GM10847 (cell line): ENCODE data around the gene GEMIN5.

Experiments used
- POLR2A ChIP-seq: IDR thresholded peaks from 2 replicates; pipeline ENCODE4 v1.6.1; 2011; ENCODE audit not compliant: insufficient read length; ENCODE audit errors: extremely low read depth

The GEMIN5 gene

DNA sequence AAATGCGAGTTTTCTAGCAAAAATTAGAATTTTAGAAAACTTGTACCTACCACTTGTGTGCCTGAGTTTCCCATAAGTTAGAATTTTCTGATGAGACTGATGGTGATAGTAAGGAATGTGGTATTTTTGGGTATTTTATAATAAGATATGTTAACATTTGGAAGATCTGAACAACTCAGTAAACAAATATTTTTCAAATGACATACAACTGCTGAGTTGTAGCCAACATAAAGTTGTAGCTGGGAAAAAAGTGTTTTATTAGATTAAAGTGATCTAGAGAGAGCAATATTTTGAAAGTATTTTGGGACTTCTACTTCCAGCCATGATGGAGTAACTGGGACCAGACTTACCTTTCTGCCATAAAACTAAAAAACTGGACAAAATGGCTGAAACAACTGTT is 37.9 kb downstream of the GEMIN5 start:
- TF ChIP-seq POLR2A, result no peak

- TF ChIP-seq POLR2A, result no peak
Observed at GRCh38 chr5:154899151-154899816, 38.7 kb downstream of the GEMIN5 start.

- TF ChIP-seq POLR2A, result no peak
Observed at GRCh38 chr5:154898210-154898609, 39.8 kb downstream of the GEMIN5 start.

DNA sequence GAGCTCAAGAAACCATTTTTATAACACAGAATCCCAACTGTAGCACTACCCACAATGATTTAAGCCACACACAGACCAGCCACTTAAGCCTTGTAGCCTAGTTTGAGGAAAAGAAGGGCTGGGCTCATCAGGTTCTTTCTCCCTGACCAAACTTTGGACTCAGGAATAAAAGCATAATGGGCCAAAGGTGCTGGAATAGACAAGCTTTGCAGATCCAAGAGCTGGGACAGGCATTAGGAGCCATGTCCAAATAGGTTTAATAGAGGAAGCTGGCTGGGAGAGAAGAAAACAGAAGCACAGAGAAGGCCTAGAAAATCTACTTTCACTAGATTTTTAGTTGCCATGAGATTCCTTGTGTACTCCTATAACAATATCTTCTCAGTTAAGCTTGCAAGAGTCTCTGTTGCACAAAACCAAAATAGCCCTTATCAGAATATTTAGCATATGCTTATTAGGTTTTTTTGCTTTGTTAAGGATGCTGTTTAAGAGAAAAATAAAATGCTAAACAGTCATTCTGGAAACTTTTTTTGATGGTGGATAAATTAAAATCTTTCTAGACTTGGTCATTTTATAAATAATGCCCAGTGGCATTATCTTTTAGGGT is 41.3 kb downstream of the GEMIN5 start:
- no peak for TF ChIP-seq POLR2A

GRCh38 chr5:154895606-154896561 is 42.1 kb downstream of the GEMIN5 start:
- TF ChIP-seq POLR2A, result no peak

GRCh38 chr5:154893381-154893780 is 44.6 kb downstream of the GEMIN5 start:
- no peak for TF ChIP-seq POLR2A

- TF ChIP-seq POLR2A, result no peak
Observed at GRCh38 chr5:154892369-154892771, 45.6 kb downstream of the GEMIN5 start.

DNA sequence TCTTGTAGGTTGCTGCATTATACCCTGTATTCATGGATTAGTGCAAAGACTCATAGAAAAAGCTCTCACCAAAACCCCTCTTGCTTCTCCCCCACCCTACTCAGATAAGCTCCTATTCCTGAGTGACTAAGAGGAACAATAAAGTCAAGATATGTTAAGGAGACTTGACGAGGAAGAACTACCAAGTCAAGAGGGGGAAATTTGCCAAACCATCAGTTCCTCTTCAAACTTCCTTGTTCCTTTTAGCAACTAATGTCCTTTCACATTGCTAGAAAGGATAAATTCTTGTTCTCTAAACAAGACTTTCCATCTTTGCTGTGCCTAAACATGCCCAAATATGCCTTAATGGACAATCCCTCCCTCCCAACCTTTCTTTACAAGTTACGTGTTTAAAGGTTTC is 52.6 kb downstream of the GEMIN5 start:
- no peak for TF ChIP-seq POLR2A

GRCh38 chr5:154884424-154884823 is 53.6 kb downstream of the GEMIN5 start:
- no peak for TF ChIP-seq POLR2A

DNA sequence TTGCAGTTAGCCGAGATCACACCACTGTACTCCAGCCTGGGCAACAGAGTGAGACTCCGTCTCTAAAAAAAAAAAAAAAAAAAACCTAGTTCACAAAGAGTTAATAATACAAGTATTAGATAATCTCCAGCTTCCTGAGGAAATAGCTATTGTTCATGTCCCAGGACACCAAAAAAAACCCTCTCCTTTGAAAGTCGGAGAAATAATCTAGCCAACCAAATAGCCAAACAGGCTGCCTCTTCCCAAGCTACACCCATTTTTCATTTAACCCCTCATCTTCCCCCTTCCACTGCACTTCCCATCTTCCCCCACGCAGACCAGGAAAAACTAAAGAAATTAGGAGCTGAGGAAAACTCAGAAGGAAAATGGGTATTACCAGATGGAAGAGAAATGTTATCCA is 56.0 kb downstream of the GEMIN5 start:
- TF ChIP-seq POLR2A, result no peak

GRCh38 chr5:154878642-154879335 is 59.2 kb downstream of the GEMIN5 start:
- TF ChIP-seq POLR2A, result no peak

DNA sequence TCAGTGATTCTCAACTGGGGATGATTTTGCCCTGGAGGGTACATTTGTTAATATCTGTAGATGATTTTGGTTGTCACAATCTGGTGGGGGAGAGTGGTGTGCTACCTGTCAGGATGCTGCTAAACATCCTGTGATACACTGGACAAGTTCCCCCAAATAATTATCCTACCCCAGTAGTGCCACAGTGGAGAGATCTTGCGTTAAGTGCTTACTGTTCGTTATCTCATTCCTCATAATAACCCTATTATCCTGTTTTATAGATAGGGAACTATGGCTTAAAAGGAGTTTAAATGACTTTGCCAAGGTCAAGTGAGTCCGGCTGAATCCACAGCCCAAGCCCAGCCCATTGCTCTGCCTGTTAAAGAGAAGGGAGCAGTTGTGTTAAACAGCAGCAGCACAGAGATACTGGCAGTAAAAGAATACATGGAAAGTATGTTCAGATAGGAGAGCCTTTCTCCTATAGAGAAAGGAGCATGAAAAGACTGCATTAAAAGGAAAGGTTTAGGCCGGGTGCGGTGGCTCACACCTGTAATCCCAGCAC is 64.2 kb downstream of the GEMIN5 start:
- TF ChIP-seq POLR2A, result no peak

DNA sequence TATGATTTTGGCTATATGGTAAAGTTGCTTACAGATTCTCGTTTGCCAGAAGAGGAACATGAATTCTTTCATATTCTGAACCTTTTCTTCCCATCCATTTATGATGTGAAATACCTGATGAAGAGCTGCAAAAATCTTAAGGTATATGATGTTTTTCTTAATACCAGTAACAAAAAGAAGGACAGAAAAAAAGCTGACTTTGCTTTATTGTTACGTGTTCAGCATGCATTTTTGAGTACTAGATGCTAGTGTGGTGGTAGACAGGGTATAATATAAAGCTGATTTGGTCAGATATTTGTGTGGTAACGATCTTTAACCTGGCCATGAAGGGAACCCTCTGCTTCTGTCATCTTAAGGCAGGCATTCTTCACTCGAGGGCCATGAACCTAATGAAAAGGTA is 66.3 kb downstream of the GEMIN5 start:
- no peak for TF ChIP-seq POLR2A

DNA sequence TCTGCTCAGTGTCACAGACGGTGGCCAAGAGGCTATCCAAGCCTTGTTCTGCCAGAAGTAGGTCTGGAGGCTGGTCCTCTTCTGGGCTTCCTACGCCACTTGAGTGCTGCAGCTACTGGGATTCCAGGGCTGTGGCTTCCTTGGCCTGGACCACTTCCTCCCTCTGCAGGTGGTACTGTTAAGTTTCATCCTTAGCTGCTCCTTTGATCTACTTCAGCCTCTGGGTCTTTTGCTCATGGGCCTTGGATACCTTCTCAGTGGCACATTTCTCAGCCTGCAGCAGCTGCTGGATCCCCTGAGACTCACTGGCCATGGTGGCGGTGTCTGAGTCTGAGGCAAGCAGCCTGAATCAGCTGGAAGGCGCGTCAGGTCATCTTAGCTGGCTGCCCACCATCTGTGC is 69.3 kb downstream of the GEMIN5 start:
- TF ChIP-seq POLR2A, result no peak

- TF ChIP-seq POLR2A, result no peak
Observed at GRCh38 chr5:154866841-154867240, 71.2 kb downstream of the GEMIN5 start.
